HFF-Myc (cell line): ENCODE results near the gene ASXL1.
"Not testable (repeated sequence)": the region's sequence is repeated elsewhere in the genome, so short reads cannot be mapped to it uniquely, and the experiment has no call there.

ENCODE experiments used
- DNase-seq: peaks from one replicate; pipeline ENCODE4 v3.0.0-alpha.2; 2011; ENCODE audit warnings: low read depth; ENCODE audit errors: extremely low read depth
- H3K4me3 ChIP-seq: replicated peaks from 2 replicates; pipeline ENCODE4 v1.5.1; 2011; ENCODE audit warnings: low read depth, mild to moderate bottlenecking, control low read depth, low read length
- CTCF ChIP-seq: IDR thresholded peaks from 2 replicates; pipeline ENCODE4 v1.5.1; 2012; ENCODE audit warnings: mild to moderate bottlenecking, low read depth, low read length, control low read depth; ENCODE audit errors: missing control alignments

The ASXL1 gene

DNA sequence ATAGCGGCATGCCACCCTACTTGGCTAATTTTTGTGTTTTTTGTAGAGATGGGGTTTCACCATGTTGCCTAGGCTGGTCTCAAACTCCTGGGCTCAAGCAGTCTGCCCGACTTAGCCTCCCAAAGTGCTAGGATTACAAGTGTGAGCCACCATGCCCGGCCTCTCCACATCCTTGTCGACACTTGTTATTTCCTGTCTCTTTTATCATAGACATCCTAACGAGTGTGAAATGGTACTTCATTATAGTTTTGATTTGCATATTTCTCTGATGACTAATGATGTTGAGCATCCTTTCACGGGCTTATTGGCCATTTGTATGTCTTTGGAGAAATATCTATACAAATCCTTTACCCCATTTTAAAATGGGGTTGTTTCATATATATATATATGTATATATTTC lies 39.0 kb upstream of the ASXL1 start:
- DNase-seq, result no peak
- TF ChIP-seq CTCF, result no peak
- no peak overlapping the region for H3K4me3 ChIP-seq

DNA sequence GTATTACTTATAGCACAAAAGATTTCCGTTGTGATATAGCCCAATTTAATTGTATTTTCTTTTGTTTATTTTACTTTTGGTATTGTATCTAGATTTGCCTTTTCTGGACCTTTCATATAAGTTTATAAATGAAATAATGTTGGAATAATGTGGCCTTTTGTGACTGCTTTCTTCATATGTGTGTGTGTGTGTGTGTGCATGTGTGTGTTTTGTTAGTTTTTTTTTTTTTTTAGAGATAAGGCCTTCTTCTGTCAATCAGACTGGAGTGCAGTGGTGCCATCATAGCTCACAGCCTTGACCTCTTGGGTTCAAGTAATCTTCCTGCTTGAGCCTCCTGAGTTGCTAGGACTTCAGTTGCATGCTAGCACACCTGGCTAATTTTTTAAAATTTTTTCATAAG lies 37.8 kb upstream of the ASXL1 start:
- no peak for DNase-seq
- TF ChIP-seq CTCF, result no peak
- no peak overlapping the region for H3K4me3 ChIP-seq

GRCh38 chr20:32321390-32321789 lies 36.7 kb upstream of the ASXL1 start:
- H3K4me3 ChIP-seq, result no peak overlapping the region
- DNase-seq, result no peak
- TF ChIP-seq CTCF, result no peak

DNA sequence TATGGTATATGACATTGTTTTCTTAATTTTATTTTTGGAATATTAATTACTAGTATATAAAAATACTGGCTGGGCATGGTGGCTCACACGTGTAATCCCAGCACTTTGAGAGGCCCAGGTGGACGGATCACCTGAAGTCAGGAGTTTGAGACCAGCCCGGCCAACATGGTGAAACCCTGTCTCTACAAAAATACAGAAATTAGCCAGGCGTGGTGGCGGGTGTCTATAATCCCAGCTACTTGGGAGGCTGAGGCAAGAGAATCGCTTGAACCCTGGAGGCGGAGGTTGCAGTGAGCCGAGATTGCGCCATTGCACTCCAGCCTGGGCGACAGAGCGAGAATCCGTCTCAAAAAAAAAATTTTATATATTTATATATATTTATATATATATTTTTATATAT lies 35.9 kb upstream of the ASXL1 start:
- H3K4me3 ChIP-seq, DNase-seq: not testable (repeated sequence)

GRCh38 chr20:32323761-32324160 lies 34.4 kb upstream of the ASXL1 start:
- not testable (repeated sequence) for DNase-seq, H3K4me3 ChIP-seq

DNA sequence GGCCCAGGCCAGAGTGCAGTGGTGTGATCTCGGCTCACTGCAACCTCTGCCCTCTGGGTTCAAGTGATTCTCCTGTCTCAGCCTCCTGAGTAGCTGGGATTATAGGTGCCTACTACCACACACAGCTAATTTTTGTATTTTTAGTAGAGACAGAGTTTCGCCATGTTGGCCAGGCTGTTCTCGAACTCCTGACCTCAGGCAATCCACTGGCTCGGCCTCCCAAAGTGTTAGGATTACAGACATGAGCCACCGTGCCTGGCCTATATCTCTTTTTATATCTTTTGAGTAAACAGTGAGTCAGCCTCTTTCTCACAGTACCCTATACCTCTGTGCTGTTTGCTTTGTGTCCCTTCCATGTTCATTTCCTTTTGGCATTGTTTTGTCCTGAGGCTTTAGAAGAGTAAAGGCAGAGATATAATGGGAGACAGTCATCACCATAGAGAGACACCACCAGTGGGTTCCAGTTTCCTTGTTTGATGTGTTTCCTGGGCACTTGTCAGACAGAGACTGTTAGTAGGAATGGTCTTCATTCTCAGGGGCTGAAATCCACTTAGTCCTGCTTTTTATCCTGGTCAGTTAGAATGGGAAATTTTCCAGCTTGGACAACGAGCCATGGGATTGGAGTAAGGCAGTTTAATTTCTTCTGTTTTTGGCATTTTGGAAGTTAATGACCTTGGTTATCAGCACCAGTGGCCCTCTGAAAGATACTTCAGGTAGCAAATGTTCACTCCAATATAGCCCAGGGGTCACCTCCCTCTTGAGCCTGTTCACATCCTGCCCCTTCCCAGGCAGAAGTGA lies 32.2 kb upstream of the ASXL1 start:
- DNase-seq, result peak; percentile 15
- no peak overlapping the region for H3K4me3 ChIP-seq
- TF ChIP-seq CTCF, result no peak

DNA sequence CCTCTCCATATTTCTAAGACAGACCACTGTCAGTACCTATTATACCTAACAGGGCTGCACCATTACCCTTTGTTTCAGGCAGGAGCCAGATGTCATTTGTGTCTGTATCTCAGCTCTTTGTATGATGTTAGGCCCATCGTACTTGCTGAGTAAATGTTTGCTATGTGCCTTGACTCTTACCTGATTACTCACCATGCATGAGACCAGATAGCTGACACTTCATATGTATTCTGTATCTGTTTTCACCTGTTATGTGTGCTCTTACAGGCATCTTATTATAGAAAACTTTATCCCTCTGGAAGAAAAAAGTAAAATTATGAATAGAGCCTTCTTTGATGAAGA lies 31.7 kb upstream of the ASXL1 start:
- DNase-seq, result no peak
- TF ChIP-seq CTCF, result no peak
- no peak overlapping the region for H3K4me3 ChIP-seq

- no peak for DNase-seq
- TF ChIP-seq CTCF, result no peak
- no peak overlapping the region for H3K4me3 ChIP-seq
These were observed 30.9 kb upstream of the ASXL1 start for GRCh38 chr20:32327087-32327681.
